ENCODE data around the gene KAT2A.

KAT2A gene

DNA sequence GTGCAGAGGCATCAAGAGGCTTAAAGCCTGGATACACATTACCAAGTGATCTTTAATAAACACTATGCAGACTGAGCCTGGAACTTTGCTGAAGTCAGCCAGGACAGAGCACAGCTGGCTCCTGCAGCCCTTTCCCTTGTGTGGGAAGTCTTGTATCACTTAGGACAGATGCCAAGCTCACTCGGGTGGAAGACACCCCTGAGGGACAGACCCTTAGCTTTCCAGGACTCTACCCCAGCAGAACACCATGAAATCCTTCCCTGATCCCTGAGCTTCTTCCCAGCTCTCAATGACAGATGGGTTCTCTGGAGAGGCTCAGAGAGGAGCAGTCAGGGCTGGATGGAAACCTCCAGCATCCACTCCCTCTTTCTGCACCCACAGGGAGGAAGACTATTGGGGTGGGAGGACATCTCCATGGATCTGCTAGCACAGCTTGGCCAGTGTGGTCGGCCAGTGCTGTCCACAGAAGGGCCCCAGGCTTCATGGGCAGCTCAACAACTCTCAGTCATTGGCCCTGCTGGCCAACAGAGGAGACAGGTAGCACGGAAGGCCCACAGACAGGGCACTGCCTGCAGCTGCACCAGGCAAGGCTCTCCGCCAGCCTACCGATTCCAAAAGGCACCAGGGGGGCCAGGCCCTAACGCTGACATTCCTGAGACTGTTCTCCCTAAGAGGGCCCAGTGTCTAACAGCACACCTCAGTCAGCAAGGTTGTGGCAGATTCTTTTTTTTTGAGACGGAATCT lies 17.8 kb upstream of the KAT2A start:
- no peak for TF ChIP-seq POLR2AphosphoS5 (IDR thresholded peaks at IDR 0.05; ENCODE audit: low read depth, low read length)
- no peak for TF ChIP-seq FOXP2 (optimal IDR thresholded peaks at IDR 0.05; ENCODE audit: borderline replicate concordance, extremely low read depth, extremely low read length, insufficient read depth)
- no peak for TF ChIP-seq TAF1 (IDR thresholded peaks at IDR 0.05; ENCODE audit: borderline replicate concordance, insufficient read depth, low read length)
- TF ChIP-seq, protein P1, sequence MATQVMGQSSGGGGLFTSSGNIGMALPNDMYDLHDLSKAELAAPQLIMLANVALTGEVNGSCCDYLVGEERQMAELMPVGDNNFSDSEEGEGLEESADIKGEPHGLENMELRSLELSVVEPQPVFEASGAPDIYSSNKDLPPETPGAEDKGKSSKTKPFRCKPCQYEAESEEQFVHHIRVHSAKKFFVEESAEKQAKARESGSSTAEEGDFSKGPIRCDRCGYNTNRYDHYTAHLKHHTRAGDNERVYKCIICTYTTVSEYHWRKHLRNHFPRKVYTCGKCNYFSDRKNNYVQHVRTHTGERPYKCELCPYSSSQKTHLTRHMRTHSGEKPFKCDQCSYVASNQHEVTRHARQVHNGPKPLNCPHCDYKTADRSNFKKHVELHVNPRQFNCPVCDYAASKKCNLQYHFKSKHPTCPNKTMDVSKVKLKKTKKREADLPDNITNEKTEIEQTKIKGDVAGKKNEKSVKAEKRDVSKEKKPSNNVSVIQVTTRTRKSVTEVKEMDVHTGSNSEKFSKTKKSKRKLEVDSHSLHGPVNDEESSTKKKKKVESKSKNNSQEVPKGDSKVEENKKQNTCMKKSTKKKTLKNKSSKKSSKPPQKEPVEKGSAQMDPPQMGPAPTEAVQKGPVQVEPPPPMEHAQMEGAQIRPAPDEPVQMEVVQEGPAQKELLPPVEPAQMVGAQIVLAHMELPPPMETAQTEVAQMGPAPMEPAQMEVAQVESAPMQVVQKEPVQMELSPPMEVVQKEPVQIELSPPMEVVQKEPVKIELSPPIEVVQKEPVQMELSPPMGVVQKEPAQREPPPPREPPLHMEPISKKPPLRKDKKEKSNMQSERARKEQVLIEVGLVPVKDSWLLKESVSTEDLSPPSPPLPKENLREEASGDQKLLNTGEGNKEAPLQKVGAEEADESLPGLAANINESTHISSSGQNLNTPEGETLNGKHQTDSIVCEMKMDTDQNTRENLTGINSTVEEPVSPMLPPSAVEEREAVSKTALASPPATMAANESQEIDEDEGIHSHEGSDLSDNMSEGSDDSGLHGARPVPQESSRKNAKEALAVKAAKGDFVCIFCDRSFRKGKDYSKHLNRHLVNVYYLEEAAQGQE (IDR thresholded peaks at IDR 0.05; ENCODE audit: insufficient read depth in 1 of 2, low read depth in 2 of 2, low read length in 2 of 2): no peak
- TF ChIP-seq SIN3A (IDR thresholded peaks at IDR 0.05; ENCODE audit: borderline replicate concordance, insufficient read depth, low read length): no peak

DNA sequence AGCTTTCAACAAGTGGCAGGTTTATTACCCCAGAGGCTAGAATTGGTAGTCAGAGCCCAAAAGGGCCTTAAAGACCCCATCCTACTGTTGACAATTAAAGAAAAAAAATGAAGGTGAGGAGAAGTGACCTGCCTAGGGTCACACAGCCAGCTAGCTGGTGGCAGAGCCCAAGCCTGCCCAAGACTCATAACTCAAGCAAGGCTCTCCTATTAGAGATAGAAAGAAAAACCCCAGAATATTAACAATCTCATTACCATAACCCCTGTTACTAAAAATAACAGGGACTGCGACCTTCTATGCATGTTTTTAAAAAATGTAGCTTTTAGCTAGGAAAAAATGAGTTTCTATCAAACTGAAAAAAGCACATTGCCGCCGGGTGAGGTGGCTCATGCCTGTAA lies 15.5 kb upstream of the KAT2A start:
- TF ChIP-seq SIN3A (IDR thresholded peaks at IDR 0.05; ENCODE audit: borderline replicate concordance, insufficient read depth, low read length) (no peak), FOXP2 (optimal IDR thresholded peaks at IDR 0.05; ENCODE audit: borderline replicate concordance, extremely low read depth, extremely low read length, insufficient read depth) (no peak), POLR2AphosphoS5 (IDR thresholded peaks at IDR 0.05; ENCODE audit: low read depth, low read length) (no peak), TAF1 (IDR thresholded peaks at IDR 0.05; ENCODE audit: borderline replicate concordance, insufficient read depth, low read length) (no peak)
- TF ChIP-seq, protein P1 (IDR thresholded peaks at IDR 0.05; ENCODE audit: insufficient read depth in 1 of 2, low read depth in 2 of 2, low read length in 2 of 2): no peak

DNA sequence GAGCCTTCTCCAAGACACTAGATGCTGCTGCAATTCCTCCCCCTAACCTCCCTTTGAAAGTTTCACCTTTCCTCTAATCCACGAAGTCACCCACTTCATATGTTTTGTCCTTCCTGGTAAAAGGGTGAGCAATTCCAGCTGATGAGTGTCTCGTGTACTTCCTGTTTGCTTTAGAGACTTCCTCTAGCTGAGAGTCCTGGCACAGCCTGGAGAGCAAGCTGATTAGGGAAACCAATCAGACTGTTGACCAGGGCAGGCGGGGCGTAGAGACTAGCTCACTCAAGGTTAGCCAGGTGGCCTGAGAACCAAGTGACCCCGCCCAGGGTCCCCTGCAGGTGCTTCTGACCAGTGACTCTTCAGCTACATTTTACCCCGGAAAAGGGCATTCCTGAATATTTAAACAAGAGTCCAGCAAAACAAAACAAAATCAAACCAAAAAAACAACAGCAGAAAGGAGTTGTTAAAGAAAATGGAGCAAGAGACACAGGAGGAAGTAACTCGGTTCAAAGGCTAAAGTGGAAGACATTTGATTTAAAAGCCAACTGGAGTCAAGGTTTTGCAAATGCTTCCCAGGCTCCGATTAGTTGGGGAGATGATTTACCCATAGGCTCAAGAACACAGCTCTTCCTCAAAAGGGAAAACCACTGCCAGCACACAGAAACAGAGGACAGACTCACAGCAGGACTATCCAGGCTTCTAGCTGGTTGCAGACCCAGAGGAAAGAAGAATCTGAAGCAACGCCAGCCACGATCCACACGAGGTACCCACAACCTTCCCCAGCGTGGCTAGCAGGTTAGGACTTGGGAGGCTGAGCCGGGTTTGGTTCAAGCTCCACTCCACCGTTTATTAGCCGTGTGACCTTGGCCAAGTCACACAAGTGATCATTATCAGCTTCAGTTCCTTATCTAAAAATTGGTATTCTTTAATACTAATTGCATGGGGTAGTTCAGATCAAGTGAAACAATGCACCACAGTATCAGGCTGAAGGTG lies 14.8 kb upstream of the KAT2A start:
- TF ChIP-seq TAF1 (IDR thresholded peaks at IDR 0.05; ENCODE audit: borderline replicate concordance, insufficient read depth, low read length) (no peak), SIN3A (IDR thresholded peaks at IDR 0.05; ENCODE audit: borderline replicate concordance, insufficient read depth, low read length) (peak; percentile 58; the same call in 1 of the 2 replicates), FOXP2 (optimal IDR thresholded peaks at IDR 0.05; ENCODE audit: borderline replicate concordance, extremely low read depth, extremely low read length, insufficient read depth) (peak; percentile 77), POLR2AphosphoS5 (IDR thresholded peaks at IDR 0.05; ENCODE audit: low read depth, low read length) (no peak)
- TF ChIP-seq, protein P1 (IDR thresholded peaks at IDR 0.05; ENCODE audit: insufficient read depth in 1 of 2, low read depth in 2 of 2, low read length in 2 of 2): no peak

DNA sequence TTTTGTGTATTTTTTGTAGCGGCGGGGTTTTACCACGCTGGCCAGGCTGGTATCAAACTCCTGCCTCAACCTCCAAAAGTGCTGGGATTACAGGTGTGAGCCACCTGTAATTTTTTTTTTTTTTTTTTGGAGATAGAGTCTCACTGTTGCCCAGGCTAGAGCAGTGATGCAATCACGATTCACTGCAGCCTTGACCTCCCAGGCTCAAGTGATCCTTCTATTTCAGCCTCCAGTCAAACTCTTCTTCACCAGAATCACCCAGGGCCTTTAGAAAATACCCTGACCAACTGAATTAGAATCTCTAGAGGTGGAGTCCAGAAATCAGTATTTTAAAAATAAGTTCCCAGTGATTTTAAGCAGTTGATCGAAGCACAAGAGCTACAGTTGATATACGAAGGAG lies 14.0 kb upstream of the KAT2A start:
- TF ChIP-seq POLR2AphosphoS5 (IDR thresholded peaks at IDR 0.05; ENCODE audit: low read depth, low read length) (no peak), TAF1 (IDR thresholded peaks at IDR 0.05; ENCODE audit: borderline replicate concordance, insufficient read depth, low read length) (no peak), FOXP2 (optimal IDR thresholded peaks at IDR 0.05; ENCODE audit: borderline replicate concordance, extremely low read depth, extremely low read length, insufficient read depth) (no peak), SIN3A (IDR thresholded peaks at IDR 0.05; ENCODE audit: borderline replicate concordance, insufficient read depth, low read length) (no peak)
- TF ChIP-seq, protein P1 (IDR thresholded peaks at IDR 0.05; ENCODE audit: insufficient read depth in 1 of 2, low read depth in 2 of 2, low read length in 2 of 2): no peak
